NB4 (cell line): ENCODE results near the gene LONP2.
"Not testable (repeated sequence)": the region's sequence is repeated elsewhere in the genome, so short reads cannot be mapped to it uniquely, and the experiment has no call there.

Experiments
- CTCF ChIP-seq: IDR thresholded peaks from one replicate; pipeline ENCODE4 v1.5.1; 2012; ENCODE audit warnings: low read depth, low read length
- MAX ChIP-seq: IDR thresholded peaks from 2 replicates; pipeline ENCODE4 v1.6.1; 2011; ENCODE audit warnings: low read depth, low read length
- POLR2A ChIP-seq: IDR thresholded peaks from 2 replicates; pipeline ENCODE4 v1.6.1; 2011; ENCODE audit warnings: mild to moderate bottlenecking; ENCODE audit not compliant: insufficient read length; ENCODE audit errors: extremely low read depth

- TF ChIP-seq CTCF, MAX, POLR2A: not testable (repeated sequence)
Observed at GRCh38 chr16:48402547-48402946, 158.4 kb downstream of the LONP2 start.
